ENCODE data around the gene MRPL43.
A peak's percentile ranks its signal among the peaks of the same experiment; 100 is the strongest.

The MRPL43 gene

DNA sequence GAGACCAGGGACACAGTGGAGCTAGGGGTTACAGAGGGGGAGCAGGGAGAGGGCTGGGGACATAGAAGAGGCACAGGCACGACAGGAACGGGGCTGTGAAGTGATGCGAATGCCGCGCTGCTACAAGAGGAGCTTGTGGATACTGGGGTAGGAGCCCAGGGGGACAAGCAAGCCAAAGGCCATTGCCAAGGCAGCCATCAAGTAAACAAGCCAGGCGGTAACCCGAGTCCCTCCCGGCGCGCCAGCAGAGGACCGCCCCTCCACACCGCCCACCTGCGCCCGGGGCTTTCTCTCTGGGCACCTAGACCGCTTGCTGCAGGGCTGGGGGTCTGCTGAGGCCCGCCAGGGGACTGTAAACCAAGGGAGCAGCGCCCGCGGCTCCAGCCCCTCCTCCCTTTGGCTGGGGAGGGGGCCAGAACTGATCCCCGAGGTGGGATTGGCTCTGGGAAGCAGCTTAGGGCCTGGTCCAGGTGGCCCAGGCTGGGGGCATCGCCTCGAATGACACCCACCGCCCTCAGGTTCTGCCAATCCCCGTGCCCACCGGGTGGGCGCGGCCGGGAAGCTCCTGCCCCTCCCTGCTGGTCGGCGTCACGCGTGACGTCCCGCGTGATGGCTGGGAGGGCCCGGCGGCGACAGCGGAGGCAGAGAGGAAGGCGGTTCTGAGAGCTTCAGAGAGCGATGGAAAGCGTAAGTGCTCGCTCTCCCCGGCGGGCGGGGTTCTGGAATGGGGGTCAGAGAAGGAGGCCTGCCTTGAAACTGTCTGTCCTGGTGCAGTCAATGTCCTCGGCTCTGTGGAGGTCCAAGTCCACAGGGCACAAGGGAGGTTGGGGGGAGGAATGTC is 44.7 kb upstream of the MRPL43 start:
- peak; percentile 67 to 79 for DNase-seq (ENCODE audit: low read depth in 2 of 2)
- H3K4me3 ChIP-seq (replicated peaks in 1 of 2; ENCODE audit: low read depth in 2 of 2, low read length in 2 of 2) = peak overlapping the region; percentile 61 to 77
- TF ChIP-seq, protein P1, sequence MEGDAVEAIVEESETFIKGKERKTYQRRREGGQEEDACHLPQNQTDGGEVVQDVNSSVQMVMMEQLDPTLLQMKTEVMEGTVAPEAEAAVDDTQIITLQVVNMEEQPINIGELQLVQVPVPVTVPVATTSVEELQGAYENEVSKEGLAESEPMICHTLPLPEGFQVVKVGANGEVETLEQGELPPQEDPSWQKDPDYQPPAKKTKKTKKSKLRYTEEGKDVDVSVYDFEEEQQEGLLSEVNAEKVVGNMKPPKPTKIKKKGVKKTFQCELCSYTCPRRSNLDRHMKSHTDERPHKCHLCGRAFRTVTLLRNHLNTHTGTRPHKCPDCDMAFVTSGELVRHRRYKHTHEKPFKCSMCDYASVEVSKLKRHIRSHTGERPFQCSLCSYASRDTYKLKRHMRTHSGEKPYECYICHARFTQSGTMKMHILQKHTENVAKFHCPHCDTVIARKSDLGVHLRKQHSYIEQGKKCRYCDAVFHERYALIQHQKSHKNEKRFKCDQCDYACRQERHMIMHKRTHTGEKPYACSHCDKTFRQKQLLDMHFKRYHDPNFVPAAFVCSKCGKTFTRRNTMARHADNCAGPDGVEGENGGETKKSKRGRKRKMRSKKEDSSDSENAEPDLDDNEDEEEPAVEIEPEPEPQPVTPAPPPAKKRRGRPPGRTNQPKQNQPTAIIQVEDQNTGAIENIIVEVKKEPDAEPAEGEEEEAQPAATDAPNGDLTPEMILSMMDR (IDR thresholded peaks at IDR 0.05; ENCODE audit: low read depth, low read length) = peak; percentile 1

DNA sequence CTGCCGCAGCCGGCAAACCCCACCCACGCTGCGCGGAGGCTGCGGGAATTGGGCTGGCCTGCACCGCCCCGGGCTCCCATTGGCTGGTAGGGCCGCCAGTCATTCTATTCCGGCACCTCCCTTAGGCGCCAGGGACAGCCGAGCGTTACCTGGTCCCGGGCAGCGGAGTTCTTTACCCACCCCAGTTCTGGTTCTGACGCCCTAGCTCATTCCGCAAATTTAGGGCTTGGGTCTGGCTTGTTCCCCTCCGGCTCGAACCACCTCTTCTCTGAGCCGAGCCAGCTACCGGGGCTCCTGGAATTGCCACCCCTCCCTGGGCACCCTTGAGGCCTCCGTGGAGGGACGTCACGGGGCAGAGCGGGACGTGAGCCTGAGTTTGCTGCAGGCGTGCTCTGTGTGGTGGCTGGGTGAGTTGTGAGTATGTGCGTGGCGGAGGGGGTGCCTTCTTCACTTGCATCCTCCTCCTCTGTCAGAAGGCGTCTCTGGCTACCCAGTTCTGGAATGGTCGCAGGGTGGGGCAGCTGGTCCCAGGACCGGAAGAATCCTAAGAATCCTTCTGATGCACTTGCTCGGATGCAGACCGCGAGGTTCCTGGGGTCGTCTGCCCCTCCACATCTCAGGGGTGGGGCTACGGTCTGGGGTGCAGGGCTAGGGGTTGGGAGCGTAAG is 44.0 kb upstream of the MRPL43 start, which contains the start of the genes PDZD7 and SFXN3:
PDZD7 (minus strand) TSS at position 2 of the 668 bp plus-strand sequence. CDS start 910 bp downstream, outside the sequence.
SFXN3 (plus strand) TSS at position 107 of the 668 bp plus-strand sequence. CDS start 3,461 bp downstream, outside the sequence.
- H3K4me3 ChIP-seq (replicated peaks in 1 of 2; ENCODE audit: low read depth in 2 of 2, low read length in 2 of 2) = peak within 1 kb of the TSS; percentile 61 to 77
- TF ChIP-seq, protein P1 (IDR thresholded peaks at IDR 0.05; ENCODE audit: low read depth, low read length) = no peak
- peak; percentile 95 to 97 for DNase-seq (ENCODE audit: low read depth in 2 of 2)

DNA sequence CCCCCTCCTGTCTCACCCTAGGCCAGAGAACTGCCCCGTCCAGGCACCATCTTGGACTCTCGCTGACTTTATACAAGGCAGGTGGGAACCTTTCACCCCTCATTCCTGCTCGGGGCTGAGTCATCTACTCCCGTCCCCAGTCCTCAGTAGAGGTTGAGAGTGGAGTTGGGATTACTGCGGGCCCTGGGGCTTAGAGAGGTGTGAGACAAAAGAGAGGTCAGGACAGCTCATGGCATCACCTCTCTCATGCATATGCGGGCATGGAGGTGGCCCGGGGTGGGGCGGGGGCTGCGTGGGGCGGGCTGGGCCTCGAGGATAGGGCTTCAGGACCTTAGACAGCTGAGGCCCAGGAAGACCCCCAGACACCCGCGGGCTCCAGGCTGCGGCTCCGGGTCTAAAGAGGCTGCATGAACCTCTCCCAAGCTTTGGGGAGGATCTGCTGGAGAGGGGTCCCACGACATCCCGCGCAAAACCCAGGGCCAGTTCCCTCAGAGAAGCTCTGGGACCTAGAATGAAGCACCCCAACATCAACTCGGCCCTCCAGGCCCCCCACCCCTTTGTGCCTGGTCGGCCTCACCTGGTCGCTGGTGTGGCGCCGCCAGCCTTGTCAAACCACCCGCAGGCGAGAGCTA is 43.3 kb upstream of the MRPL43 start:
- DNase-seq (ENCODE audit: low read depth in 2 of 2) = no peak
- peak overlapping the region; percentile 61 to 77 for H3K4me3 ChIP-seq (replicated peaks in 1 of 2; ENCODE audit: low read depth in 2 of 2, low read length in 2 of 2)
- TF ChIP-seq, protein P1 (IDR thresholded peaks at IDR 0.05; ENCODE audit: low read depth, low read length) = no peak

DNA sequence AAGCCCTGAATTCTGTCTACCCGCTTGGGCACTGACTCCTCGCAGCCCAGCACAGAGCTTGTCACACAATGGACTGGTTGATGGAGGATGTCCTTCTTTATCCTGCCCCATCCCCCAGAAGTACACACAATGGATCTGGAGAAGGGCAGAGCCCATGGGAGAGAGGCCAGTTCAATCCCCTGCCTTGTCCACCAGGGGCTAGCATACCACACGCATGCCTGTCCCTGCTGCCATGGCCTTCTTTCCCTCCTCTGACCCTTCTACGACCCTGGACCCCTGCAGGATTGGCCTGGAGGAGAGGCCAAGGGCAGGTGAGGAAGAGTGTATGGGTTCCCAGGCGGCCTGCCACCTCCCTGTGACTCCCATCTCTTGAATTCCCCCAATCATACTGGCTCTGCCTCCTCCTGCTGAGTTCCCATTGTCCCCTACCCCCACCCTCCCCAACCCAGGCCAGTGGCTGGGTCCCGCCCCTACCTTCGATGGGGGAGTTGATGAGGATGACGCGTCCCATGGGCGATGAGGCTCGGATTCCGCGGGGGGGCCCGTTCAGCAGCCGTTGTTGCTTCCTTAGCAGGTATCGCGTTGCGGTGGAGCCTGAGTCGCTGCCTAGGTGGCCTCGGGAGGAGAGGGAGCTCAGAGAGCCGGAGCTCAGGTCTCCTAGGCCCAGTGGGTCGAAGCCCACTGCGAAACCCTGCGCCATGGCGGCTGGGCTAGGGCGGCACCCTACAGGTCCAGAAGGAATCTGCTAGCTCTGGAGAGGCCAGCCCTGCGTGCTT is 42.4 kb upstream of the MRPL43 start:
- no peak for DNase-seq (ENCODE audit: low read depth in 2 of 2)
- TF ChIP-seq, protein P1 (IDR thresholded peaks at IDR 0.05; ENCODE audit: low read depth, low read length) = peak; percentile 17
- no peak overlapping the region for H3K4me3 ChIP-seq (replicated peaks in 1 of 2; ENCODE audit: low read depth in 2 of 2, low read length in 2 of 2)

DNA sequence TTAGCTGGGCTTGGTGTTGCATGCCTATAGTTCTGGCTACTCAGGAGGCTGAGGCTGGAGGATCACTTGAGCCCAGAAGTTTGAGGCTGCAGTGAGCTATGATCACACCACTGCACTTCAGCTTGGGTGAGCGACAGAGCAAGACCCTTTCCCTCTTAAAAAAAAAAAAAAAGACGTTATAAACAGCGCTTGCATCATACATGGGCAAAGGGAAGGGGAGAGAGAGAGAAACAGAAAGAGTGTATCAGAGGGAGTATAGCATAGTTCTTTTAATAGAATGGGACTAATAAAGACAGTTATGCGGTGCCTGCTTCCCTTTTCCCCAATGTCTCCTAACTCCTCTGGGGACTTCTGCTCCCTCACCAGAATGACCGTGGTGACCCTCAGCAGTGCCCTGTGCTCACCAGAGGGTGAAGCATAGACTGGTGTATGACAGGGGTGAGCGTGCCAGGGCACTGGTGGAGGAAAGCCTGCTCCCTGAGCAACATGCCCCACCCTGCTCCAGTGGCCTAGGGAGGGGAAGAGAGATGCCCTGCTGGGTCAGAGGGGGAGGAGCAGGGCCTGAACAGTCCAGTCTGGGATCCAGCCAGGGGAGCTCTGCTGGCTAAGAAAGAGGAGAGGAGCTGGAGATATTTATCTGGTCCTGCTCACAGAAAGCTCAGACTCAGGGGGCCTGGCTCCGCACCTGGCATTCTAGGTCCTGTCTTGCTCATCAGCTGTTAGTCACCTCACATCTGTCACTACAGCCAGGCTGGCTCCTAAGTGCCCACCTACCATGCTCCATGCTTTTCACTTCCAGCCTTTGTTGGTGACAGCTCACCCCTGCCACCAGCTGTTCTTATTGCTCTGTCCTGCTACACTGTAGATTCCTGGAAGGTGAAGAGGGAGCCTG is 41.4 kb upstream of the MRPL43 start:
- no peak overlapping the region for H3K4me3 ChIP-seq (replicated peaks in 1 of 2; ENCODE audit: low read depth in 2 of 2, low read length in 2 of 2)
- DNase-seq (ENCODE audit: low read depth in 2 of 2) = no peak
- TF ChIP-seq, protein P1 (IDR thresholded peaks at IDR 0.05; ENCODE audit: low read depth, low read length) = no peak
